ENCODE data around the gene ITM2B.

The ITM2B gene

DNA sequence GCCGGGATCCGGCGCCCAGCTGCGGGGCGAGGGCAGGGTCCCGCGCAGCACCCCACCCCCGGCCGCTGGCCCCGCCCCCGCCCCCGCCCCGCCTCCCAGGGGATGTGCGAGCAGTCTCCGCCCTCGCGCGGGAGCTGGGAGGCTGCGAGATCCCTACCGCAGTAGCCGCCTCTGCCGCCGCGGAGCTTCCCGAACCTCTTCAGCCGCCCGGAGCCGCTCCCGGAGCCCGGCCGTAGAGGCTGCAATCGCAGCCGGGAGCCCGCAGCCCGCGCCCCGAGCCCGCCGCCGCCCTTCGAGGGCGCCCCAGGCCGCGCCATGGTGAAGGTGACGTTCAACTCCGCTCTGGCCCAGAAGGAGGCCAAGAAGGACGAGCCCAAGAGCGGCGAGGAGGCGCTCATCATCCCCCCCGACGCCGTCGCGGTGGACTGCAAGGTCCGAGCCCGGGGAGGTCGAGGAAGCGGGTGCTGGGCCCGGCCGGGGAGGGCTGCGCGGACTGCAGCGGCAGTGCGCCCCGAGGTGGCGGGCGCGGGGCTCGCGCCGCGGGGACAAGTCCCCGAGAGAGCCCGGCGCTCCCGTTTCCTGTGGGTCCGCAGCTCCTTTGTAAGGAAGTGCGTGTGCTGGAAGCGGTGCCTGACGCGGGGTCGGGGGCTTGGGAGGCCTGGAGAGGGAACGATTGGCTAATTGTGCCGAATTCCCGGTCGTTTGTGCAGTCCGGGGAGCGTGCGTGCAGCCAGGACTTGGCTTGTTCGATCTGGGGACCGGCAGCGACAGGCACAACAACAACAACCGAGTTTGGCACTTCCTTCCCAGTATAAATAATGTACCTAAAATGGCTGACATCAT, at the start of gene ITM2B:
TSS of gene ITM2B (plus strand) at position 161 of the 843 bp plus-strand sequence. CDS start at position 316, 155 bp downstream.
- CTCF ChIA-PET: no interaction called here
- Histone ChIP-seq H3K27ac (ENCODE audit: extremely low read depth, low read depth, low read length) (peak within 1 kb of the TSS; percentile 79), H3K4me3 (ENCODE audit: low read depth, low read length) (peak within 1 kb of the TSS; percentile 90), H3K4me1 (ENCODE audit: control insufficient read depth, insufficient read depth, low read length) (peaks cover 10% of the 10 kb centered on the region), H3K36me3 (ENCODE audit: control insufficient read depth in 2 of 2, insufficient read depth in 1 of 2, low read length in 2 of 2) (no peaks in the 10 kb centered on the region), H3K9me3 (ENCODE audit: control insufficient read depth, insufficient read depth, low read depth, low read length) (no peaks in the 10 kb centered on the region)
- POLR2A ChIA-PET: interaction anchor here (0.5 to 1.1 kb wide), 7 partner anchors 9 to 299 kb away, joined by 3 to 6 read pairs (median 3); partner anchors contain the start of genes MED4, NUDT15 and RCBTB2
- TF ChIP-seq ZNF202 (tag by site-specific recombination; IDR thresholded peaks at IDR 0.05; ENCODE audit: borderline replicate concordance): no peak
- no peak for TF ChIP-seq ZNF157 (tag by site-specific recombination; IDR thresholded peaks at IDR 0.05)
- TF ChIP-seq, protein P1, sequence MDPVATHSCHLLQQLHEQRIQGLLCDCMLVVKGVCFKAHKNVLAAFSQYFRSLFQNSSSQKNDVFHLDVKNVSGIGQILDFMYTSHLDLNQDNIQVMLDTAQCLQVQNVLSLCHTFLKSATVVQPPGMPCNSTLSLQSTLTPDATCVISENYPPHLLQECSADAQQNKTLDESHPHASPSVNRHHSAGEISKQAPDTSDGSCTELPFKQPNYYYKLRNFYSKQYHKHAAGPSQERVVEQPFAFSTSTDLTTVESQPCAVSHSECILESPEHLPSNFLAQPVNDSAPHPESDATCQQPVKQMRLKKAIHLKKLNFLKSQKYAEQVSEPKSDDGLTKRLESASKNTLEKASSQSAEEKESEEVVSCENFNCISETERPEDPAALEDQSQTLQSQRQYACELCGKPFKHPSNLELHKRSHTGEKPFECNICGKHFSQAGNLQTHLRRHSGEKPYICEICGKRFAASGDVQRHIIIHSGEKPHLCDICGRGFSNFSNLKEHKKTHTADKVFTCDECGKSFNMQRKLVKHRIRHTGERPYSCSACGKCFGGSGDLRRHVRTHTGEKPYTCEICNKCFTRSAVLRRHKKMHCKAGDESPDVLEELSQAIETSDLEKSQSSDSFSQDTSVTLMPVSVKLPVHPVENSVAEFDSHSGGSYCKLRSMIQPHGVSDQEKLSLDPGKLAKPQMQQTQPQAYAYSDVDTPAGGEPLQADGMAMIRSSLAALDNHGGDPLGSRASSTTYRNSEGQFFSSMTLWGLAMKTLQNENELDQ (tag by site-specific recombination; IDR thresholded peaks at IDR 0.05; ENCODE audit: low read depth): no peak
- TF ChIP-seq ZNF433 (tag by site-specific recombination; IDR thresholded peaks at IDR 0.05; ENCODE audit: low read depth): no peak
- TF ChIP-seq, protein P2, sequence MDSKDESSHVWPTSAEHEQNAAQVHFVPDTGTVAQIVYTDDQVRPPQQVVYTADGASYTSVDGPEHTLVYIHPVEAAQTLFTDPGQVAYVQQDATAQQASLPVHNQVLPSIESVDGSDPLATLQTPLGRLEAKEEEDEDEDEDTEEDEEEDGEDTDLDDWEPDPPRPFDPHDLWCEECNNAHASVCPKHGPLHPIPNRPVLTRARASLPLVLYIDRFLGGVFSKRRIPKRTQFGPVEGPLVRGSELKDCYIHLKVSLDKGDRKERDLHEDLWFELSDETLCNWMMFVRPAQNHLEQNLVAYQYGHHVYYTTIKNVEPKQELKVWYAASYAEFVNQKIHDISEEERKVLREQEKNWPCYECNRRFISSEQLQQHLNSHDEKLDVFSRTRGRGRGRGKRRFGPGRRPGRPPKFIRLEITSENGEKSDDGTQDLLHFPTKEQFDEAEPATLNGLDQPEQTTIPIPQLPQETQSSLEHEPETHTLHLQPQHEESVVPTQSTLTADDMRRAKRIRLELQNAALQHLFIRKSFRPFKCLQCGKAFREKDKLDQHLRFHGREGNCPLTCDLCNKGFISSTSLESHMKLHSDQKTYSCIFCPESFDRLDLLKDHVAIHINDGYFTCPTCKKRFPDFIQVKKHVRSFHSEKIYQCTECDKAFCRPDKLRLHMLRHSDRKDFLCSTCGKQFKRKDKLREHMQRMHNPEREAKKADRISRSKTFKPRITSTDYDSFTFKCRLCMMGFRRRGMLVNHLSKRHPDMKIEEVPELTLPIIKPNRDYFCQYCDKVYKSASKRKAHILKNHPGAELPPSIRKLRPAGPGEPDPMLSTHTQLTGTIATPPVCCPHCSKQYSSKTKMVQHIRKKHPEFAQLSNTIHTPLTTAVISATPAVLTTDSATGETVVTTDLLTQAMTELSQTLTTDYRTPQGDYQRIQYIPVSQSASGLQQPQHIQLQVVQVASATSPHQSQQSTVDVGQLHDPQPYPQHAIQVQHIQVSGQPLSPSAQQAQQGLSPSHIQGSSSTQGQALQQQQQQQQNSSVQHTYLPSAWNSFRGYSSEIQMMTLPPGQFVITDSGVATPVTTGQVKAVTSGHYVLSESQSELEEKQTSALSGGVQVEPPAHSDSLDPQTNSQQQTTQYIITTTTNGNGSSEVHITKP (tag by site-specific recombination; IDR thresholded peaks at IDR 0.05): no peak; the same call in 1 of the 2 replicates
- no peak for TF ChIP-seq ZNF155 (tag by site-specific recombination; IDR thresholded peaks at IDR 0.05)
- TF ChIP-seq, protein P3, sequence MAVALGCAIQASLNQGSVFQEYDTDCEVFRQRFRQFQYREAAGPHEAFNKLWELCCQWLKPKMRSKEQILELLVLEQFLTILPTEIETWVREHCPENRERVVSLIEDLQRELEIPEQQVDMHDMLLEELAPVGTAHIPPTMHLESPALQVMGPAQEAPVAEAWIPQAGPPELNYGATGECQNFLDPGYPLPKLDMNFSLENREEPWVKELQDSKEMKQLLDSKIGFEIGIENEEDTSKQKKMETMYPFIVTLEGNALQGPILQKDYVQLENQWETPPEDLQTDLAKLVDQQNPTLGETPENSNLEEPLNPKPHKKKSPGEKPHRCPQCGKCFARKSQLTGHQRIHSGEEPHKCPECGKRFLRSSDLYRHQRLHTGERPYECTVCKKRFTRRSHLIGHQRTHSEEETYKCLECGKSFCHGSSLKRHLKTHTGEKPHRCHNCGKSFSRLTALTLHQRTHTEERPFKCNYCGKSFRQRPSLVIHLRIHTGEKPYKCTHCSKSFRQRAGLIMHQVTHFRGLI (tag by site-specific recombination; IDR thresholded peaks at IDR 0.05): no peak
- TF ChIP-seq, protein P4, sequence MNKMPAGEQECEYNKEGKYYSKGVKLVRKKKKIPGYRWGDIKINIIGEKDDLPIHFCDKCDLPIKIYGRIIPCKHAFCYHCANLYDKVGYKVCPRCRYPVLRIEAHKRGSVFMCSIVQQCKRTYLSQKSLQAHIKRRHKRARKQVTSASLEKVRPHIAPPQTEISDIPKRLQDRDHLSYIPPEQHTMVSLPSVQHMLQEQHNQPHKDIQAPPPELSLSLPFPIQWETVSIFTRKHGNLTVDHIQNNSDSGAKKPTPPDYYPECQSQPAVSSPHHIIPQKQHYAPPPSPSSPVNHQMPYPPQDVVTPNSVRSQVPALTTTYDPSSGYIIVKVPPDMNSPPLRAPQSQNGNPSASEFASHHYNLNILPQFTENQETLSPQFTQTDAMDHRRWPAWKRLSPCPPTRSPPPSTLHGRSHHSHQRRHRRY (tag by site-specific recombination; IDR thresholded peaks at IDR 0.05): no peak
- peak; percentile 34; the same call in 1 of the 2 replicates for TF ChIP-seq GLIS1 (tag by site-specific recombination; IDR thresholded peaks at IDR 0.05)
- no peak for TF ChIP-seq ZNF558 (tag by site-specific recombination; IDR thresholded peaks at IDR 0.05)
- TF ChIP-seq, protein P5, sequence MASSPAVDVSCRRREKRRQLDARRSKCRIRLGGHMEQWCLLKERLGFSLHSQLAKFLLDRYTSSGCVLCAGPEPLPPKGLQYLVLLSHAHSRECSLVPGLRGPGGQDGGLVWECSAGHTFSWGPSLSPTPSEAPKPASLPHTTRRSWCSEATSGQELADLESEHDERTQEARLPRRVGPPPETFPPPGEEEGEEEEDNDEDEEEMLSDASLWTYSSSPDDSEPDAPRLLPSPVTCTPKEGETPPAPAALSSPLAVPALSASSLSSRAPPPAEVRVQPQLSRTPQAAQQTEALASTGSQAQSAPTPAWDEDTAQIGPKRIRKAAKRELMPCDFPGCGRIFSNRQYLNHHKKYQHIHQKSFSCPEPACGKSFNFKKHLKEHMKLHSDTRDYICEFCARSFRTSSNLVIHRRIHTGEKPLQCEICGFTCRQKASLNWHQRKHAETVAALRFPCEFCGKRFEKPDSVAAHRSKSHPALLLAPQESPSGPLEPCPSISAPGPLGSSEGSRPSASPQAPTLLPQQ (tag by site-specific recombination; IDR thresholded peaks at IDR 0.05): 0 out of 2 replicates have a peak, but pooled peaks have one; percentile 38
- TF ChIP-seq MEIS1 (CRISPR knock-in tag; IDR thresholded peaks at IDR 0.05; ENCODE audit: borderline replicate concordance): no peak
- TF ChIP-seq, protein P6, sequence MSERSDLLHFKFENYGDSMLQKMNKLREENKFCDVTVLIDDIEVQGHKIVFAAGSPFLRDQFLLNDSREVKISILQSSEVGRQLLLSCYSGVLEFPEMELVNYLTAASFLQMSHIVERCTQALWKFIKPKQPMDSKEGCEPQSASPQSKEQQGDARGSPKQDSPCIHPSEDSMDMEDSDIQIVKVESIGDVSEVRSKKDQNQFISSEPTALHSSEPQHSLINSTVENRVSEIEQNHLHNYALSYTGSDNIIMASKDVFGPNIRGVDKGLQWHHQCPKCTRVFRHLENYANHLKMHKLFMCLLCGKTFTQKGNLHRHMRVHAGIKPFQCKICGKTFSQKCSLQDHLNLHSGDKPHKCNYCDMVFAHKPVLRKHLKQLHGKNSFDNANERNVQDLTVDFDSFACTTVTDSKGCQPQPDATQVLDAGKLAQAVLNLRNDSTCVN (tag by site-specific recombination; optimal IDR thresholded peaks at IDR 0.05): peak; percentile 90
- no peak for TF ChIP-seq ZNF2 (tag by site-specific recombination; IDR thresholded peaks at IDR 0.05)
- TF ChIP-seq ZNF501 (tag by site-specific recombination; IDR thresholded peaks at IDR 0.05): no peak; the same call in 1 of the 2 replicates
- TF ChIP-seq ZNF843 (tag by site-specific recombination; IDR thresholded peaks at IDR 0.05): no peak
- TF ChIP-seq ZNF239 (tag by site-specific recombination; IDR thresholded peaks at IDR 0.05): no peak
- no peak for TF ChIP-seq SCRT1 (tag by site-specific recombination; IDR thresholded peaks at IDR 0.05; ENCODE audit: borderline replicate concordance)
- no peak for TF ChIP-seq ZNF274 (IDR thresholded peaks at IDR 0.05; ENCODE audit: low read length)
- no peak for TF ChIP-seq ZNF274 (tag by site-specific recombination; IDR thresholded peaks at IDR 0.05; ENCODE audit: borderline replicate concordance)
- no peak for TF ChIP-seq ZNF530 (tag by site-specific recombination; IDR thresholded peaks at IDR 0.05; ENCODE audit: low read depth)
- TF ChIP-seq ZNF510 (tag by site-specific recombination; IDR thresholded peaks at IDR 0.05; ENCODE audit: insufficient replicate concordance): no peak
- TF ChIP-seq ZNF112 (tag by site-specific recombination; IDR thresholded peaks at IDR 0.05): no peak
- no peak for TF ChIP-seq HOXA7 (CRISPR knock-in tag; IDR thresholded peaks at IDR 0.05; ENCODE audit: borderline replicate concordance)
- no peak for TF ChIP-seq ZNF837 (tag by site-specific recombination; IDR thresholded peaks at IDR 0.05)

All from HEK293 (cell line).